HG03558 (cell line): Measurements from ENCODE around the gene CARMIL1.

Source experiments
- ATAC-seq: cut with Tn5 transposase; IDR thresholded peaks from one replicate; pipeline ENCODE4 v1.9.1; 2021; ENCODE audit warnings: moderate number of reproducible peaks; ENCODE audit not compliant: unreplicated experiment; ENCODE audit errors: extremely low read depth

CARMIL1 gene

DNA sequence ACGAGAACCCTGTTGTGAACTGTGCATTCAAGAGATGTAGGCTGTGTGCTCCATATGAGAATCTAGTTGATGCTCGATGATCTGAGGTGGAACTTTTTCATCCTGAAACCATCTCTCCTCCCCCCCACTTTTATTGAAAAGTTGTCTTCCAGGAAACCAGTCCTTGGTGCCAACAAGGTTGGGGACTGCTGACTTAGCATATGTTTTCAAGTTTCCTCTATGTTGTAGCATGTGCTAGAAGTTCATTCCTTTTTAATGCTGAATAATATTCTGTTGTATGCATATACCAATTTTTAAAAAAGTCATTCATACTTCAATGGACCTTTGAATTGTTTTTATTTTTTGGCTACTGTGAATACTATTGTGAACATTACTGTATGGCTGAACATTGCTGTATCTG lies 27.2 kb downstream of the CARMIL1 start:
- ATAC-seq: no peak

GRCh38 chr6:25307805-25308494 lies 28.8 kb downstream of the CARMIL1 start:
- no peak for ATAC-seq

- ATAC-seq: no peak
Observed at GRCh38 chr6:25309886-25310285, 30.7 kb downstream of the CARMIL1 start.

DNA sequence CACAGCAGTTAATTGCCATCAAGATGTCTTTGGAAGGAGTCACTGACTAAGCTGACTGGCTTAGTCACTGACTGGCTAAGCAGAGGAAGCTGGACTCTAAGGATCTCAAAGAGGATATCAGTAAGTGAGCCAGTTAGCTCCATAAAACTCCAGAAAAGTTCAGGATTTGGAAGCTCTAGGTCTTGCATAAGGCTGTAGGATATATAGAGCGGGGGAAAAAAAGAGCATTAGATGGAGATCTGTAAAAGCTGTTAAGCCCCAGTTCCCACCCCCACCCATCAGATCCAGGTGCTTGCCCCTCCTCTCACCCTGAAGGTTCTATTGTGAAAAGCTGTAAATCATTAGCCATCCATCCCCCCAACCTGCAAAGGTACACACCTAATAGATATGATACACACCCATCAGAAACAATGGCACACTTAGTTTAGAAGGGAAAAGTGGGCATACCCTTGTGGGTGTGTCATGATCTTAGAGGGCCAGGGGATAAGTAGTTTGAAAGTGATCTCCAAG lies 32.2 kb downstream of the CARMIL1 start:
- ATAC-seq: no peak

DNA sequence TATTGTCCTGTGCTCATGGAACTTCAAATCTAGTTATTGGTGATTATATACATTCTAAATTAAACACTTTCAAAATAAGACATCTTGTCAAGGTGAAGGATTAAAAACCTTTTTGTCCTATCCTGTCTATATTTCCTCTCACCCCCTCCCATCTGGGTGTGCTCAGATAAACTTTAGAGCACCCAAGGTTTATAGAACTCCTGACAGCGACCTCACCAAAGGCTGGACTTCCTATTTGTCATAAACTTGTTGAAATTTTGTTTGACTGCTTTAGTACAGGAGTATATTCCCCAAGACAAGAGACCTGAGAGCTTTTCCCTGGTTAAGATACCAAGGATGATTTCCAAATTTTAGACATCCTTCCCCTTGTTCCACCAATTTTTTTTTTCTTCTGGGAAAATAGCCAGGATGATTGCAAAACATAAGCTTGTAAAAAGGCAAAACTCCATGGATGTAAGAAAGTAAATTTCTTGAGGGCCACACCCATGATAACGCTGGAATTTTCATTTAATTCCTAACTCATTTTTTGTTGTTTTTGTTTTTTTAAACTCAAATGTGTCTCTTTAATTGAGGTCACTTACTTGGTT lies 33.0 kb downstream of the CARMIL1 start:
- no peak for ATAC-seq

DNA sequence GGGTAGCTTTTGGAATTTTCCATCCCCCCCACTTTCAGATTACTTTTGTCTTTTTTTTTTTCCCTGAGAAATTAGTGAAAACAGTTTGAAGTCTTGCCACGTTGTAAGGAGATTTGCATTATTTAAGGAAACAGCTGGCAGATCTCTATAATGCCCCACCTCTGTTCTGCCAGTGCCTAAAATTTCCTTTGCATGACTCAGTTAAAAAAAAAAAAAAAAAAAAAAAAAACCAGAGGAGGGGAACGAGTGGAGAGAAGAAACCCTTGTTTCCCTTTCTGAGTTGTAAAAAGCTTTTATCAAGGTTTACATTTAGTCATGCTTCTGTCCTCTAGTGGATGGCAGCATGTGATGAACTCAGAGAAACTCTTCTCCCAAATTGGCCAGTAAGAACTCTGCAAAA lies 33.5 kb downstream of the CARMIL1 start:
- no peak for ATAC-seq

DNA sequence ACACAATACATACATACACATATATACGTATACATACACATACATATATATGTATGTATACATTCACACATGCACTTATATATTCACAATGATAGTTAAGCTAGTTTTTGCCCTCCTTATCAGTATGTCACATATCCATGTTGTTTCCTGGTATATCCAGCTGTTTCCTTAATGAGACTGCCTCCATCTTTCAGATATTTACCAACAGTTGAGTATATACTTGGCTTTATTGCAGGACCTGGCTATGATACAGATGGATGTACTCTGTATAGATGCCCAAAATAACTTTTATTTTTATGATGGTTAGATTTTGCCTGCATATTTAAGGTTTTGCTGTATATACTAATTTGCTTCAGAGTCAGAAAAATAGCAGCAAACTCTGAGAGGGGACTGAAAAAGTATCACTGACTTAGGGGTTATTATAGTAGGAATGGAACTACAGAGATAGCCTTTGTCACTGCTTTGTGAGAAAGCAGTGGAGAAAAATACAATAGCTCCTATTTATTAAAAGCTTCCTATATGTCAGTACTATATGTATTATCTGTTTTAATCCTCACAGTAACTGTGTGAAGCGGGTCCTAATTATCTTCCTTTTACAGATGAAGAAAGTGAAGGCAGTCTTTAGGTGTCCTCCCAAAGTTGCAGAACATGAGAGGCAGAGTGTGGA lies 35.5 kb downstream of the CARMIL1 start:
- no peak for ATAC-seq

GRCh38 chr6:25315194-25316177 lies 36.3 kb downstream of the CARMIL1 start:
- no peak for ATAC-seq

GRCh38 chr6:25316626-25317025 lies 37.5 kb downstream of the CARMIL1 start:
- no peak for ATAC-seq

DNA sequence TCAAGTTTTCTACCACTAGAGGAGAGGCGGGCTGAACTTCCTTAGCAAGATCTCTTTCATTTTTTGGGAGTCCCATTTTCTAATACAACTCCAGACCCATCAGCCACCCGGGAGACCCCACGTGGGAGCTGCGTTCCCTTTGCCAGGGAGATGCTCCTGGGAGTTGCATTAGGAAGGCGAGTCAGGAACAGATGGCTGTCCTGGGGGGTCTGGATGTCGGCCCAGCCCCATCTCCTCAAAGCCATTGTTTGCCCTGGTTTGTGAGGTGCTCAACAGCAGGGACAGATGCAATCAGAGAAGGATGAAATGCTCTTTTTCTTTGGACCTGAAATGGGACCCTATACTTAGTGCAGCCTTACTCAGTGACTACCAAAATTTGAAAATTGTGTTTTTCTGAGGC lies 39.4 kb downstream of the CARMIL1 start:
- ATAC-seq: no peak

- no peak for ATAC-seq
Observed at GRCh38 chr6:25320459-25320858, 41.3 kb downstream of the CARMIL1 start.

DNA sequence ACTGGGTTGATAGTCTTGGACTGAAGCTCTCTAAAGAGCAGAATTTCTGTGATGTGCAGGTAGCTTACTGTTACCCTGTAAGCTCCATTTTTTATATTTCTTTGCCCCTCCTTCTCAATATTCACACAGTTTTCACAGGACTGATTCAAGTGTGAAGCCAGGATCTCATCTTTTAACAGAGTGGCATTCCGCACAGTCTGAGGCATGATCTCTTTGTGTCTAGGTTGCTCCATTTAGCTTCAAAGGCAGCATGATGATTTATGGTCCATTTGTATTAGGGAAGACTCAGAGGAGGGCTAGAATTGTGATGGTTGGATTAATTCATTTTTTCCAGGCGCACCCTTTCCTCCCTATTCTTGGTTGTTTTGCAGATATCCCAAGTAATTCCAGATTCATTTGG lies 43.5 kb downstream of the CARMIL1 start:
- ATAC-seq: no peak

- no peak for ATAC-seq
Observed at GRCh38 chr6:25324066-25324762, 45.0 kb downstream of the CARMIL1 start.

DNA sequence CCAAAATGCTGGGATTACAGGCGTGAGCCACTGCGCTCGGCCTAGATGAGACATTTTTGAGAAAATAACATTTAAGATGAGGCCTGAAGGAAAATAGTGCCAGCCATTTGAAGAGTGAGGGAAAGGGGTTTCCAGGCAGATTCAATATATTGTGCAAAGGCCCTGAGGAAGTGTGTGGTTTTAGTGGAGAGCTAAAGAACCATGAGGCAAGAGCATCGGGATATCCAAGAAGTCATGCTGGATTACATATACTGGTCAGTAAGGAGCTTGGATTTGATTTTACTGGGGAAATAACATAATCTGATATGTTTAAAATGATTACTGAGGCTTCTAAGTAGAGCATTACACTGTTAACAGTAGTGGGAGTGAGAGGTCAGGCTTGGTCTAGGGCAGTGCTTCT lies 47.0 kb downstream of the CARMIL1 start:
- no peak for ATAC-seq

DNA sequence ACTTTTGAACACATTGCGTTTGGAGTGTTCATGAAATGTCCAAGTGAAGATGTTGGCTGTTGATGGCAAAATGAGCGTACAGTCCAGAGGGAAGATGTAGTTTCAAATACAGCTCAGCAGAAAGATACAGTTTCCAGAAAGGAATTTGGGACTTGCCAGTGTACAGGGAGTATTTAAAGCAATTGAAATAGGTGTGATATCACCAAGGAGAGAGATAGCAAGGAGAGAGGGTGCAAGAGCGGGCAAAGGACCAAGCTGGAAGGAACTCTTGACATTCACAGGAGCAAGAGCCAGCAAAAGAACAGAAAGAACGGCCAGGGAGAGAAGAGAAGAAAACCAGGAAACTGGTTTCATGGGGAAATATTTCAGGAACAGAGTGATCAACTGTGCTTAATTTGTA lies 47.8 kb downstream of the CARMIL1 start:
- ATAC-seq: no peak

DNA sequence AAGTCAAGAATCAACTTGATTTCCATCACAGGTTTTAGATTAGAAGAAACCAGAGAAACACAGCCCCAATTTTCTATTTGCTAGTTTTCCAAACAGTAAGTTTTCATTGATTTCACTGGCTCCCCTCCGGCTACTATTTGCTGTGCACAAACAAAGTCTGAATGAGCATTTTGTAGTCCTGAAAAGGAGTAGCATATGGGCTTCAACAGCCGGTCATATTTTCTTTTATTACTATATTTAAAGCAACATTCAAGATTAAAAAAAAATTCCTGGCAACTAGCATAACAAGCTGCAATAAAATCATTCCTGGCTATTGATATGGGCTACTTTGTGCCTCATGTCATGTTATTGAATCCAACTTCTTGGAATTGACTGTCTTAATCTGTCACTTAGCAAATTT lies 48.3 kb downstream of the CARMIL1 start:
- ATAC-seq: no peak

GRCh38 chr6:25329161-25329817 lies 50.1 kb downstream of the CARMIL1 start:
- no peak for ATAC-seq

DNA sequence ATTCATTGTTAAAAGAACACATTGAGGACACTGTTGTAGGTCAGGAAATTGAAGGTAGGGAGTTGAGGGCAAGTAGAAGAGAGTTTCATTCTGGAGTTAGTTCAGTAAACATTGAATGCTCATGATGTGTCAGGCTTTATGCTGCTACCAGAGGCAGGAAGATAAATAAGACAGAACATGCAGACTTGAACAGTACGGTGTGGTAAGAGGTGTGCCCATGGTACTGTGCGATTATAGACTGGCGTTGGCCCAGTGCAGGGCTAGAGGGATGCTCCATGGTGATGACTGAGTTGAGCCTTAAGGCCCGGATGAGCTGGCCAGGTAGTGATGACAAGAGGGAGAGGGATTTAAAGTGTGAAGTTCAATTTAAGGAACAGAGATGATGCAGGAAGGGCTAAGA lies 50.8 kb downstream of the CARMIL1 start:
- ATAC-seq: no peak
